HG03571 (cell line): ENCODE results near the gene SORBS1.

Source experiments
- ATAC-seq: cut with Tn5 transposase; IDR thresholded peaks from one replicate; pipeline ENCODE4 v1.9.1; 2021; ENCODE audit not compliant: unreplicated experiment

The SORBS1 gene

GRCh38 chr10:95416270-95416669, 144.9 kb downstream of the SORBS1 start:
- no peak for ATAC-seq

DNA sequence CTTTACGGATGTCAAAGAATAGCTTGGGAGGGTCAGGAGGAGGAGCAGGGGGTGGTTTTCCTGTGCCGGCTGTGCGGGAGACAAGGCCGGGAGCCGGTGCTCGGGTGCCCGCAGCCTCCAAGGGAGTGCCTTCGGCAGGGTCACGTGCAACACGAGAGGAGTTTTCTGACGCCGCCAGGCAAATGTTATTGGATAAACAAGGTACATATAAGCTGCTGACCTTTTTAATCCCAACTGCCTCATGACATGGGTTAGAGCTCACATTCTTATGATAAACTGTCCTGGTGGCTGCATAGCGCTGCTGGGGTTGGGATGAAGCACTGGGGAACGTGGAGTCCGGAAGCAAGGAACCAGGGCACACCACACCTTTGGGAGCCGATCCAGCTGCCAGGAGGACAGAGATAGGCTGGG, 145.5 kb downstream of the SORBS1 start:
- no peak for ATAC-seq

GRCh38 chr10:95414844-95415485, 146.2 kb downstream of the SORBS1 start:
- no peak for ATAC-seq

DNA sequence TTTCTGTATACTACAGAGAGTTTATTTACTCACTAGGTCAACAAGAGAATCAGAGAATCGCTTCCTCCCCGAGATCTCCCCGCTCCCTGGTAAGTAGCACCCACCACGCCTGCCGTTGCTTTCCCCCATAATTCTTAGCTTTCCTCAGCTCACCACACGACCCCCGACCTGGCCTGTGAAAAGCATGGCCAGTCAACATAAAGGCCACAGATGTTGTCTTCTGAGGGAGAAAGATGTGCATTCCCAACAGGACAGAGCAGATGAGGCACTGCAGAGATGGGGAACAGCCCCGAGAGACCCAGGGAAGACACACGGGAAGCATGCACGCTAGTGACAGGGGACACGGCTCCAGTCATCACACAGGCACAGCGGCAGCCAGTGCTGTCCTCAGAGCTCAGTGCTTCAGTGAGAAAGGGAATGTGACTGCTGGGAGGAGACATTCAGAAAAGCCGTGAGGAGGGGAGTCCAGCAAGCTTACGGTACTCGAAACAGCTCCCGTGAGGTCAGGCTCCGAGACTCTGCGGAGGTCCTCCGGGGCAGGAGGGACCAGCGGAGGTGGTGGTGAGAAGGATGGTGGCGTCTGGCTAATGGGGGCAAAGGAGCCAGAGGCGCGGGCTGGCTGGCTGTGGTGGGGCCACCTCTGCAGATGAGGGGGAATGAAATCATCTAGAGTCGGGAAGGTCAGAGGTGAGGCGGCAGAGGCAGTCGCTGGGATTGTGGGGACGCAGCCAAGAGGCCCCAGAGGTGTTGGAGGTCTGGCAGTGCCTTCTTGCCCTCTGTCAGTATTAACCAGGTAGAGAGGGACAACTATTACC, 146.9 kb downstream of the SORBS1 start:
- ATAC-seq = no peak

- ATAC-seq = no peak
Observed at GRCh38 chr10:95413588-95413987, 147.6 kb downstream of the SORBS1 start.

GRCh38 chr10:95411635-95412034, 149.5 kb downstream of the SORBS1 start:
- ATAC-seq = no peak

- no peak for ATAC-seq
Observed at GRCh38 chr10:95408983-95409873, 151.9 kb downstream of the SORBS1 start.

DNA sequence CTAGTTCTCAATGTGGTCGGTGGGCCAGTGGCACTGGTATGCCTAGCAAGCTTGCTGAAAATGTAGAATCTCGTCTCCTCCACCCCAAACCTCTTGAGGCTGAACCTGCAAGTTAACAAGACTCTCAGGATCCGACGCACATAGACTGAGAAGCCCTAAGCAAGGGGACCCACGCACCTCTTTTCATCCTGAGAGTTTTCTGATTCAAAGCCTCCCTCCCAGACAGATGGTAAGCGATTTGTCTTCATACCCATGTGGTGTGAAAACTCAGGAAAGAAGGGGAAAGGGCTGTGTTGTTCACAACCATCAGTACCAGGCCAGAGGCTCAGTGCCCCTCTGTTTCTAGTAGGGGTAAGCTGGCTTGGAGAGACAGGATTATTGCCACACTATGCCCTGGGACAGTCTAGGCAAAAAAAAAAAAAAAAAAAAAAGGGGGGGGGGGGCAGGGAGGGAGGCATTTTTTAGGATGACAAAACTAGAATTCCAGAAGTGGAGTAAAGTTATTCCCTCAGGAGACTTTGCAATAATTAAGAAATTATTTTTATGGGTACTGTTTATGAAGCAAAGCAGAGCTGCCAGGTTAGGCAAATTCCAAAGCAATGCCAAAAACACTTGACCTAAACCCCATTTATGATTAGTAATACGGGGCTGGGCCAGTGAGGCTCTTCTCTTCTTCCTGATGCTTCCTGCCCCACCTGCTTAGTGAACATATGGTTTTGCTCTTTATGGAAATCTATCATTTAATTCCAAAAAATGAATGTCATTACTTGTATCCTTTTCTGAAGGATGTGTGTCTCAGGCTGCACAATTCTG, 152.8 kb downstream of the SORBS1 start:
- ATAC-seq = no peak

DNA sequence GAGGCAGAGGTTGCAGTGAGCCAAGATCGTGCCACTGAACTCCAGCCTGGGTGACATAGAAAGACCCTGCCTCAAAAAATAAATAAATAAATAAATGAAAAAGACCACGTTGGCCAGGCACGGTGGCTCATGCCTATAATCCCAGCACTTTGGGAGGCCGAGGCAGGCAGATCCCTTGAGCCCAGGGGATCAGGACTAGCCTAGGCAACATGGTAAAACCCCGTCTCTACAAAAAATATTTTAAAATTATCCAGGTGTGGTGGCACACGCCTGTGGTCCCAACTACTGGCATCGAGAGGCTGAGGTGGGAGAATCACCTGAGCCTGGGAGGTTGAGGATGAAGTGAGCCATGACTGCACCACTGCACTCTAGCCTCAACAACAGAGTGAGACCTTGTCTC, 153.6 kb downstream of the SORBS1 start:
- ATAC-seq = no peak

GRCh38 chr10:95406651-95407280, 154.4 kb downstream of the SORBS1 start:
- no peak for ATAC-seq

DNA sequence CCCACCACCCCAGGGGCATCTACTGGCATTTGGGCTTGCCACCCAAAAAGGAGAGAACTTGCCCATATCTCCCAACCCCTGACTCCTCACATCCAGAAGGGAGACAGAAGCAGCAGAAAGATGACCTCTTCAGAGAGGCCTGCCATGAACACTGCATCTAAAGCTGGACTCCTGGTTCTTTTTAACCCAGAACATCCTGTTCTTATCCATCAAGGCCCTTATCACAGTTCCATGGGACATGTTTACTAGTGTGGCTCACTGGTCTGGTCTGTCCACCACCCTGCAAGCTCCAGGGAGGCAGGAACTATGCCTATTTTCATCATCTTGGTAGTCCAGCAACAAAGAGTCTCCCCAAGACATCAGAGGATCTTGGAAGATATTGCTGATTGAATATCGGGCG, 155.5 kb downstream of the SORBS1 start:
- ATAC-seq = no peak

GRCh38 chr10:95404864-95405263, 156.3 kb downstream of the SORBS1 start:
- no peak for ATAC-seq

DNA sequence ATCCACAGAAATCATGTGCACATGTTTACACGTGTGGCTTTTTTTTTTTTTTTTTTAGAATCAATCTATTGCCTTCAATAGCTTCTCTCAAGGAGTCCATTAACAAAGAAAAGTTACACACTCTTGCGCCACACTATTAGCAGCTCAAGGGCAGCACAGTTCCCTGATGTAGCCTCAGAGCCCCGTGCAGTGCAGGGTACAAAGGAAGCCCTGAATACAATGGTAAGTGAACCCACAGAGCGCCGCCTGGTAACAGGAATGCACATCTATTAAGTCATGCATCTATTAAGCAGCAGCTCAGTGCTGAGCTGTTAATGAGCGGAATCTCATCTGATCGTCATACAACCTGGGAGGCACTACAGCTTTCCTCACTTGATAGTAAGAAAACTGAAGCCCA, 156.7 kb downstream of the SORBS1 start:
- ATAC-seq = no peak

DNA sequence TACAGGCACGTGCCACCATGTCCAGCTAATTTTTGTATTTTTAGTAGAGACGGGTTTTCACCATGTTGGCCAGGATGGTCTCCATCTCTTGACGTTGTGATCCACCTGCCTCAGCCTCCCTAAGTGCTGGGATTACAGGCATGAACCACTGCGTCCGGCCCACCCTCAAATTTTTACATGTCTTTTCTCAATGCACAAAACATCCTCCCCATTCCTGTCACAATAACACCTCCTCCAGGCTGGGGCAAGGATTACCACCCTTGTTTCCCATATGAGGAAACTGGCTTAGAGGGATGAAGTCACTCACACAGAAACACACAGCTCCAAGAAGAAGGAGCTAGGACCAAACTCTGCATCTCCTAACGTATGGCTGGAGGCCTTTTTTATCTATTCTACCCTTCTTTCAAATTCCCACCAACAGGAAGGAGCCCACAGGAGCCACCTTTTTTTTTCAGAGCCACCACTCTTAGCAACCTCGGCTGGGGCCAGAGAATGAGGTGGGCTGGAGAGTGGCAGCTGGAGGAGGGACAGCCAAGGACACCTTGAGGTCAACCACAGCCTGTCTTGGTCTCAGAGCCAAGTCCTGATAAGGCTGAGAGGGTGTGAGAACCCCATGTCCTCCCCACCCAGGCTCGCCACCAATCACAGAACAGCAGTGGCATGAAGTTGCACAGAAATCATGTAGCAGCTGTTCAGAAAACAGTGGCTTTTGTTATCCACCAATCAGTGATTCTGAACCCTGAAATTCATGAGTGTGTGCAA, 157.3 kb downstream of the SORBS1 start:
- ATAC-seq = no peak

- ATAC-seq = no peak
Observed at GRCh38 chr10:95401704-95402469, 159.3 kb downstream of the SORBS1 start.

DNA sequence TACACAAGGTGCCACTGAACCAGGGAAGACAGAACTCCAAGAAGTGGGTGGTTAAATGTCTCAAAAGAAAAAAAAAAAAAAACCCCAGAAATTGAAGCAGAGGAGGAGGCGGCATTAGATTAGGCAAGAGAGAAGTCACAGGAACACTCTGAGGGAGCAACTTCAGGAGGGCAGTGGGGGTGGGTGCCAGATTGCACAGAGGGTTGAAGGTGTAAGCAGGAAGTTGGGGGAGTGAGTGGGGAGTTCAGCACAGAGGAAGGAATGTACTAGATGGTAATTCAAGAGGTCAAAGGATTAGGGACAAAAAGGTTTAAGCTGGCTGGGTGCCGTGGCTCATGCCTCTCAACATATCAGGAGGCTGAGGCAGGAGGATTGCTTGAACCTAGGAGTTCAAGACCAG, 160.4 kb downstream of the SORBS1 start:
- ATAC-seq = no peak

DNA sequence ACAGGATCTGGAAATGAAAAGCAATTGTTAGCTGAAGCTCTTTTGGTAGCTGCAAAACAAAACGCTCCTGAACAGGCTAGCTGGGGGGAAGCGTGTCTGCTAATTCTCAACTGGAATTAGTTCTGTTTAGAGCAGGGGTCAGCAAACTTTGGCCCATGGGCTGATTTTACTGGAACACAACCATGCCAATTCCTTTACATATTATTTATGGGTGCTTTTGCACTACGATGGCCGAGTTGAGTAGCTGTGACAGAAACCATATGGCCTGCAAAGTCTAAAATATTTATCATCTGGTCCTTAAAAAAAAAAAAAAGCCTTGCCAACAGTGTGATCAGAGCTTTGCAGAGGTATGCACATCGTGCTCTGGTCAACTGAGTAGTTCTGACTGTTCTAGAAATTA, 162.0 kb downstream of the SORBS1 start:
- no peak for ATAC-seq

- ATAC-seq = no peak
Observed at GRCh38 chr10:95397747-95398146, 163.4 kb downstream of the SORBS1 start.

DNA sequence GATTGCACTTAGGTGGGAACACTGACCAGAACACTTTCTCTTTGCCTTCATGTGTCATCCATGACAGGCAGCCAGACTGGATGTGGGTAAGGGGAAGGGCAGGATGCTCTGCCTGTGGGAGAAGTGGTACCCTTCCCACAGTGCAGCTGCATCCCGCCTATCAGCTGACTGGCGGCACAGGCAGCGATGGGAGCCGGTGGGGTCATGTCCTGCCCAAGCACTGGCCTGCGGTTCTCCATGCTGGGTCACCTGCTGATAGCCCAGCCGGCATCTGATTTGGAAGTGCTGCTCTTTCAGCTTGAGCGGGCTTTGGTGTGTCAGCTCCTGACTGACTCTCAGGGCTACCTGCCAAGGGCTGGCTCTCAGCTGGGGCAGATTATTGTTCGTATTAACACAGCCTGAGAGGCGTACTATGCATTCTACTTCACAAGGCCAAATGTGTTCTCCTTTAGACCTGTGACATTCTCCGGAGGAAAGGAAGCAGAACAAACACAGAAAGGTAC, 165.2 kb downstream of the SORBS1 start:
- no peak for ATAC-seq
